ENCODE results near the gene GFPT2. TPM values are rescaled to one million over a fixed set of nuclear protein-coding genes. Genes with fewer than 3 reads are reported as not detected.

GFPT2 gene
- total and polyA plus RNA-seq, 10 of the 15 experiments (the other 5 are each of a cell fraction or from before 2014, with no cell fraction given) = 0.05 to 0.33 (median 0.11) TPM; not detected in 4

DNA sequence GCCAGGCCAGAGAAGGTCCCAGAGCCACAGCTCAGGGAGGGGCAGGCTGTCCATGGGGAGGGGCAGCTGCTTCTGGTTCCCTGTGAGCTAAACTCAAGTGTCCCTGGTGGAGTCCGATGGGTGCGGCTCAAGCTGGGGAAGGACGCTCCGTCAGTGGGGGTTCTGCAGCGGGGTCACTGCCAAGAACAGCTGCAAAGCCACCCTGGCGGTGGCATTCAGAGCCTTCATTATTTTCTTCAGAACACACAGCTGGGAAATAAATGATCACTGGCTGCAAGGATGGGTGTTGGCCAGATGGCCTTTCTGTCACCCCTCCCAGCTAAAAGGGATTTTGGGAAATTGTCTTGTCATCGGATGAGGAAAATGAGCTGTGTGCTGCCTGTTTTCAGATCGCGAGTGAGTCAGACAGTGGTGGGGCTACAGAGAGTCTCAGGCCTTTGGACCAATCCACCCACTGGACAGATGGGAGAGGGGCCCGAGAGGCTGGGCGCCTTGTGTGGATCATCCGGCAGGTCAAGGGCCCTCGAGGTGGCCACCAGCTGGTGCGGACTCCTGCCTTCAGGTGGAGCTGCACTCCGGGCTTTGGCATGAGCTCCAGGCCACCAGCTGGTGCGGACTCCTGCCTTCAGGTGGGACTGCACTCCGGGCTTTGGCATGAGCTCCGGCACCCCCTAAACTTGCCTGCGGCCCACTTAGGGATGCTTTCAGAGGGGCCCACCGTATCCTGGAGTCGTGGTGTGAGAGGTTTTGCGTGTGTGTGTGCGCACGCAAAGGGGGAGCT is 17.9 kb upstream of the GFPT2 start:
- Histone ChIP-seq H3K4me3 (no peak overlapping the region), H3K4me2 (ENCODE audit: control insufficient read depth, insufficient read depth) (no peak overlapping the region), H3K9ac (ENCODE audit: control insufficient read depth, insufficient read depth, low read length) (no peak overlapping the region), H3K9me3 (replicated peaks; ENCODE audit: control insufficient read depth, insufficient read depth, low read length) (no peaks in the 10 kb centered on the region), H3K27me3 (replicated peaks in 1 of 2; ENCODE audit: control insufficient read depth in 2 of 2, insufficient read depth in 2 of 2, low read length in 1 of 2) (no peaks in the 10 kb centered on the region; a peak in 2 of 4 replicates), H3K27ac (ENCODE audit: control insufficient read depth, insufficient read depth) (no peak overlapping the region), H3K79me2 (ENCODE audit: control insufficient read depth, insufficient read depth, low read length) (no peaks in the 10 kb centered on the region), H2AFZ (ENCODE audit: control insufficient read depth, low read depth, low read length) (no peak overlapping the region), H3K36me3 (ENCODE audit: control insufficient read depth in 2 of 2, insufficient read depth in 2 of 2, low read length in 1 of 2) (no peaks in the 10 kb centered on the region), H3K4me1 (ENCODE audit: control insufficient read depth, insufficient read depth, low read length) (no peaks in the 10 kb centered on the region), H4K20me1 (ENCODE audit: control insufficient read depth, insufficient read depth) (no peaks in the 10 kb centered on the region)
- ATAC-seq = no peak
- no peak for FAIRE-seq
- ChIA-PET POLR2A (no interaction called here), RAD21 (ENCODE audit: unreplicated experiment) (no interaction called here), SMC1A (ENCODE audit: uncharacterized antibody, unreplicated experiment) (no interaction called here), CTCF (no interaction called here)
- no TSS peak for BruUV-seq (replicated peaks)
- WGBS (ENCODE audit: insufficient coverage, insufficient replicate concordance, low lambda C conversion rate, missing lambda C conversion rate) = 71% methylated on average over 24 of the region's 24 CpGs
- intact Hi-C loops (cut with micrococcal nuclease; ENCODE audit: unreplicated experiment) (no loop called here), in situ Hi-C loops (cut with MboI) (no loop called here)
- DNase-seq (ENCODE audit: low read depth, low spot score) = no peak
- TF ChIP-seq MXI1 (IDR thresholded peaks at IDR 0.05; ENCODE audit: low read depth, low read length) (no peak), RFX5 (IDR thresholded peaks at IDR 0.05; ENCODE audit: low read depth, low read length) (no peak), RUNX3 (IDR thresholded peaks at IDR 0.05; ENCODE audit: low read length) (no peak), NFXL1 (IDR thresholded peaks at IDR 0.05; ENCODE audit: borderline replicate concordance) (no peak), MYB (IDR thresholded peaks at IDR 0.05; ENCODE audit: borderline replicate concordance, low read depth, low read length) (no peak), HCFC1 (IDR thresholded peaks at IDR 0.05; ENCODE audit: low read length) (no peak), CBX5 (IDR thresholded peaks at IDR 0.05; ENCODE audit: low read depth) (no peak), KAT2A (conservative IDR thresholded peaks at IDR 0.05; ENCODE audit: control insufficient read depth, low read depth, low read length) (no peak), SMC3 (IDR thresholded peaks at IDR 0.05; ENCODE audit: borderline replicate concordance, low read length) (no peak), ESRRA (IDR thresholded peaks at IDR 0.05; ENCODE audit: low read length) (no peak), PAX8 (IDR thresholded peaks at IDR 0.05) (no peak)
- TF ChIP-seq, protein P1, sequence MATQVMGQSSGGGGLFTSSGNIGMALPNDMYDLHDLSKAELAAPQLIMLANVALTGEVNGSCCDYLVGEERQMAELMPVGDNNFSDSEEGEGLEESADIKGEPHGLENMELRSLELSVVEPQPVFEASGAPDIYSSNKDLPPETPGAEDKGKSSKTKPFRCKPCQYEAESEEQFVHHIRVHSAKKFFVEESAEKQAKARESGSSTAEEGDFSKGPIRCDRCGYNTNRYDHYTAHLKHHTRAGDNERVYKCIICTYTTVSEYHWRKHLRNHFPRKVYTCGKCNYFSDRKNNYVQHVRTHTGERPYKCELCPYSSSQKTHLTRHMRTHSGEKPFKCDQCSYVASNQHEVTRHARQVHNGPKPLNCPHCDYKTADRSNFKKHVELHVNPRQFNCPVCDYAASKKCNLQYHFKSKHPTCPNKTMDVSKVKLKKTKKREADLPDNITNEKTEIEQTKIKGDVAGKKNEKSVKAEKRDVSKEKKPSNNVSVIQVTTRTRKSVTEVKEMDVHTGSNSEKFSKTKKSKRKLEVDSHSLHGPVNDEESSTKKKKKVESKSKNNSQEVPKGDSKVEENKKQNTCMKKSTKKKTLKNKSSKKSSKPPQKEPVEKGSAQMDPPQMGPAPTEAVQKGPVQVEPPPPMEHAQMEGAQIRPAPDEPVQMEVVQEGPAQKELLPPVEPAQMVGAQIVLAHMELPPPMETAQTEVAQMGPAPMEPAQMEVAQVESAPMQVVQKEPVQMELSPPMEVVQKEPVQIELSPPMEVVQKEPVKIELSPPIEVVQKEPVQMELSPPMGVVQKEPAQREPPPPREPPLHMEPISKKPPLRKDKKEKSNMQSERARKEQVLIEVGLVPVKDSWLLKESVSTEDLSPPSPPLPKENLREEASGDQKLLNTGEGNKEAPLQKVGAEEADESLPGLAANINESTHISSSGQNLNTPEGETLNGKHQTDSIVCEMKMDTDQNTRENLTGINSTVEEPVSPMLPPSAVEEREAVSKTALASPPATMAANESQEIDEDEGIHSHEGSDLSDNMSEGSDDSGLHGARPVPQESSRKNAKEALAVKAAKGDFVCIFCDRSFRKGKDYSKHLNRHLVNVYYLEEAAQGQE (IDR thresholded peaks at IDR 0.05; ENCODE audit: low read depth, low read length) = no peak
- TF ChIP-seq, protein P2, sequence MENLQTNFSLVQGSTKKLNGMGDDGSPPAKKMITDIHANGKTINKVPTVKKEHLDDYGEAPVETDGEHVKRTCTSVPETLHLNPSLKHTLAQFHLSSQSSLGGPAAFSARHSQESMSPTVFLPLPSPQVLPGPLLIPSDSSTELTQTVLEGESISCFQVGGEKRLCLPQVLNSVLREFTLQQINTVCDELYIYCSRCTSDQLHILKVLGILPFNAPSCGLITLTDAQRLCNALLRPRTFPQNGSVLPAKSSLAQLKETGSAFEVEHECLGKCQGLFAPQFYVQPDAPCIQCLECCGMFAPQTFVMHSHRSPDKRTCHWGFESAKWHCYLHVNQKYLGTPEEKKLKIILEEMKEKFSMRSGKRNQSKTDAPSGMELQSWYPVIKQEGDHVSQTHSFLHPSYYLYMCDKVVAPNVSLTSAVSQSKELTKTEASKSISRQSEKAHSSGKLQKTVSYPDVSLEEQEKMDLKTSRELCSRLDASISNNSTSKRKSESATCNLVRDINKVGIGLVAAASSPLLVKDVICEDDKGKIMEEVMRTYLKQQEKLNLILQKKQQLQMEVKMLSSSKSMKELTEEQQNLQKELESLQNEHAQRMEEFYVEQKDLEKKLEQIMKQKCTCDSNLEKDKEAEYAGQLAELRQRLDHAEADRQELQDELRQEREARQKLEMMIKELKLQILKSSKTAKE (IDR thresholded peaks at IDR 0.05; ENCODE audit: low read depth, poor library complexity, severe bottlenecking) = no peak
- TF ChIP-seq, protein P3, sequence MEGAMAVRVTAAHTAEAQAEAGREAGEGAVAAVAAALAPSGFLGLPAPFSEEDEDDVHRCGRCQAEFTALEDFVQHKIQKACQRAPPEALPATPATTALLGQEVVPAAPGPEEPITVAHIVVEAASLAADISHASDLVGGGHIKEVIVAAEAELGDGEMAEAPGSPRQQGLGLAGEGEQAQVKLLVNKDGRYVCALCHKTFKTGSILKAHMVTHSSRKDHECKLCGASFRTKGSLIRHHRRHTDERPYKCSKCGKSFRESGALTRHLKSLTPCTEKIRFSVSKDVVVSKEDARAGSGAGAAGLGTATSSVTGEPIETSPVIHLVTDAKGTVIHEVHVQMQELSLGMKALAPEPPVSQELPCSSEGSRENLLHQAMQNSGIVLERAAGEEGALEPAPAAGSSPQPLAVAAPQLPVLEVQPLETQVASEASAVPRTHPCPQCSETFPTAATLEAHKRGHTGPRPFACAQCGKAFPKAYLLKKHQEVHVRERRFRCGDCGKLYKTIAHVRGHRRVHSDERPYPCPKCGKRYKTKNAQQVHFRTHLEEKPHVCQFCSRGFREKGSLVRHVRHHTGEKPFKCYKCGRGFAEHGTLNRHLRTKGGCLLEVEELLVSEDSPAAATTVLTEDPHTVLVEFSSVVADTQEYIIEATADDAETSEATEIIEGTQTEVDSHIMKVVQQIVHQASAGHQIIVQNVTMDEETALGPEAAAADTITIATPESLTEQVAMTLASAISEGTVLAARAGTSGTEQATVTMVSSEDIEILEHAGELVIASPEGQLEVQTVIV (IDR thresholded peaks at IDR 0.05; ENCODE audit: borderline replicate concordance, partially characterized antibody) = no peak
- TF ChIP-seq, protein P4, sequence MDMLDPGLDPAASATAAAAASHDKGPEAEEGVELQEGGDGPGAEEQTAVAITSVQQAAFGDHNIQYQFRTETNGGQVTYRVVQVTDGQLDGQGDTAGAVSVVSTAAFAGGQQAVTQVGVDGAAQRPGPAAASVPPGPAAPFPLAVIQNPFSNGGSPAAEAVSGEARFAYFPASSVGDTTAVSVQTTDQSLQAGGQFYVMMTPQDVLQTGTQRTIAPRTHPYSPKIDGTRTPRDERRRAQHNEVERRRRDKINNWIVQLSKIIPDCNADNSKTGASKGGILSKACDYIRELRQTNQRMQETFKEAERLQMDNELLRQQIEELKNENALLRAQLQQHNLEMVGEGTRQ (IDR thresholded peaks at IDR 0.05; ENCODE audit: borderline replicate concordance, low read depth, low read length) = no peak

All from GM12878 (cell line).